ENCODE measurements around the gene MYO16. TPM values are rescaled to one million over a fixed set of nuclear protein-coding genes. Genes with fewer than 3 reads are reported as not detected.

MYO16 gene
- polyA plus RNA-seq, 2 of the 4 experiments (the other 2 are of a cell fraction) = 0.03 to 0.06 TPM

DNA sequence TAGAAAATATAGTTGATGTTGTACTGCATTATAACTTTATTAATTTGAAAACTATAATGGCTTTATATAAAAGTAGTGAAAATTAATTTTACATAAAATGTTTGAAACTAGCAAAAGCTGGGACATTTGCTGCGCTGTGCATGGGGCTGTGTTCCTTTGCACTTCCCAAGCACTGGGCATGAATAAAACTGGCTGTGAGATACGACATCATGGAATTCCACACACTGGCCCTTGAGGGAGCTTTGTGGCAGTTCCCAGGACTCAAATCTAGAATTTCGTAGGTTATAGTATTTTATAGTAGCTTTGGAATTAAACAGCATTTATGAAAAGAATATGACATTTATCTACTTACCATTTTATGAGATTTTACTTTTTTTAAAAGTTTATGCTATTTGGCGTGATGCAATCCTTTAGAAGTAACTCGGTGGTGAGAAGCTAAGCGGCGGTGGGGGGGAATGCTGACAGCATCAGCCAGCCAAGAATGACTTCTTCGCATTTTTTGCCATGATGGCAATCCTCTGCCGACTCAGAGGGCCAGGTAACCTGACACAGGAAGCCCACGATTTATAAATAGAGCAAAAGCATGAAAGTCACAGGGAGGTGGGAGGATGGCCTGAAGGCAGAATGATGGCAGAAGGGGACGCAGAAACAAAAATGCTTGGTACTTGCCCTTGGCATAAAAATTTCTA, 553.5 kb downstream of the MYO16 start:
- H3K4me1 ChIP-seq = 0 out of 3 replicates have a peak, but pooled peaks cover 3% of the 10 kb centered on the region
- H3K27ac ChIP-seq = no peak overlapping the region
- H3K4me3 ChIP-seq = no peak overlapping the region
- H3K4me2 ChIP-seq = no peak overlapping the region
- H3K9me3 ChIP-seq = no peaks in the 10 kb centered on the region
- no peak for FAIRE-seq
- TF ChIP-seq FOXS1 (CRISPR knock-in tag; IDR thresholded peaks at IDR 0.05) = no peak
- TF ChIP-seq RAD21 (conservative IDR thresholded peaks at IDR 0.05 in 1 of 2, IDR thresholded peaks at IDR 0.05 in 1 of 2) = no peak
- TF ChIP-seq CHD2 (IDR thresholded peaks at IDR 0.05; ENCODE audit: low read length, partially characterized antibody) = no peak
- WGBS (ENCODE audit: missing lambda C conversion rate) = 84% methylated on average over 11 of the region's 11 CpGs
- POLR2A ChIA-PET = no interaction called here
- no peak for ATAC-seq
- DNase-seq (ENCODE audit: low read depth in 1 of 2, low spot score in 1 of 2) = no peak
- CTCF ChIA-PET = interaction anchor here (0.6 to 1.3 kb wide), 3 partner anchors 24 to 602 kb away, joined by 3 to 4 read pairs (median 3); no protein-coding TSS in a partner anchor

DNA sequence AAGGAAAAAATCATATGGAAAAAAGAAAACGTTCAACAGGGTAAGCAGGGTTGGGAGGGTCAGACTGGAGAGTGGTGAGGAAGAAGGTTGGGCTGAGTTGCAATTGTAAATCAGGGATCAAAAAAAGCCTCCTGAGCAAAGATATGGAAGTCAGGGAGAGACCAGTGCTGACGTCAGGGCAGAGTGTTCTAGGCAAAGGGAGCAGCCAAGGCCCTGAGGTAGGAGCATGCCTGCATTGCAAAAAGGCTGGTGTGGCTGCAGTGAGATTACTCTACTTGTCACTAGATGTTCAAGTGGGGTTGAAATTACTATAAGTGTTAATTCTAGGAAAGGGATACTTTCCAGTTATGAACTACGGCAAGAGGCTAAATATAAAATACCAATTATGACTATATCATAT, 562.0 kb downstream of the MYO16 start:
- TF ChIP-seq ZFP36 (IDR thresholded peaks at IDR 0.05; ENCODE audit: borderline replicate concordance, partially characterized antibody) = no peak
- ChIA-PET POLR2A (no interaction called here), CTCF (no interaction called here)
- no peaks in the 10 kb centered on the region for H3K9me3 ChIP-seq
- 83% methylated on average over 3 of the region's 3 CpGs for WGBS (ENCODE audit: missing lambda C conversion rate)
- FAIRE-seq = no peak
- no peak for ATAC-seq
- DNase-seq (ENCODE audit: low read depth in 1 of 2, low spot score in 1 of 2) = no peak
- H3K27ac ChIP-seq = no peak overlapping the region
- H3K4me3 ChIP-seq = no peak overlapping the region
- no peak overlapping the region for H3K4me2 ChIP-seq
- H3K4me1 ChIP-seq = no peaks in the 10 kb centered on the region

DNA sequence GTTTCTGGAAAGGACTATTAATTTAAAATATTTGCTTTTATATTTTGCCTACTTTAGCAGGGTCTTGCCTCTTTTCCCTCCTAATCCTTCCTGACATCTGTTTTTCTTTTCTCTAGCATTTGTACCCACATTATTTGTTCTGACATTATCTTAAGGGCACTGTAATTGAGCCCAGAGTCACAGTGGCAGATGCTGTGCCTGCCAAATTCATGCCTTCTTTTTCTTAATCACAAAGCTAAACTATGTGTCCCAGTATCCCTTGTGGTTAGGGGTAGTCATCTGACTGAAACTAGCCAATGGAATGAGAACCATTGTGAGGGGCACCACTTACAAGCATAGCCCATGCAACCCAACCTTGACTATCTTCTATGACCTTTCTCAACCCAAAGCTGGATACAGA, 562.9 kb downstream of the MYO16 start:
- Histone ChIP-seq H3K27ac (no peak overlapping the region), H3K4me2 (no peak overlapping the region), H3K9me3 (no peaks in the 10 kb centered on the region), H3K4me3 (no peak overlapping the region), H3K4me1 (no peaks in the 10 kb centered on the region)
- FAIRE-seq (no peak), ATAC-seq (no peak), DNase-seq (ENCODE audit: low read depth in 1 of 2, low spot score in 1 of 2) (no peak)
- ChIA-PET POLR2A (no interaction called here), CTCF (interaction anchor here (1.1 kb wide), 1 partner anchor 33 kb away, joined by 3 read pairs; no protein-coding TSS in a partner anchor)
- TF ChIP-seq MAFK (IDR thresholded peaks at IDR 0.05; ENCODE audit: partially characterized antibody) = no peak
- TF ChIP-seq TP53 (CRISPR knock-in tag; IDR thresholded peaks at IDR 0.05) = no peak
- TF ChIP-seq ZSCAN20 (CRISPR knock-in tag; IDR thresholded peaks at IDR 0.05) = no peak
- TF ChIP-seq KDM1A (IDR thresholded peaks at IDR 0.05; ENCODE audit: low read depth) = no peak
- no peak for TF ChIP-seq FOSB (CRISPR knock-in tag; IDR thresholded peaks at IDR 0.05)
- TF ChIP-seq, protein P1, sequence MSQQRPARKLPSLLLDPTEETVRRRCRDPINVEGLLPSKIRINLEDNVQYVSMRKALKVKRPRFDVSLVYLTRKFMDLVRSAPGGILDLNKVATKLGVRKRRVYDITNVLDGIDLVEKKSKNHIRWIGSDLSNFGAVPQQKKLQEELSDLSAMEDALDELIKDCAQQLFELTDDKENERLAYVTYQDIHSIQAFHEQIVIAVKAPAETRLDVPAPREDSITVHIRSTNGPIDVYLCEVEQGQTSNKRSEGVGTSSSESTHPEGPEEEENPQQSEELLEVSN (IDR thresholded peaks at IDR 0.05; ENCODE audit: borderline replicate concordance, low read depth) = no peak
- no peak for TF ChIP-seq SREBF2 (IDR thresholded peaks at IDR 0.05)
- TF ChIP-seq ZNF302 (CRISPR knock-in tag; IDR thresholded peaks at IDR 0.05) = no peak
- no peak for TF ChIP-seq NPAS2 (CRISPR knock-in tag; IDR thresholded peaks at IDR 0.05; ENCODE audit: borderline replicate concordance)

DNA sequence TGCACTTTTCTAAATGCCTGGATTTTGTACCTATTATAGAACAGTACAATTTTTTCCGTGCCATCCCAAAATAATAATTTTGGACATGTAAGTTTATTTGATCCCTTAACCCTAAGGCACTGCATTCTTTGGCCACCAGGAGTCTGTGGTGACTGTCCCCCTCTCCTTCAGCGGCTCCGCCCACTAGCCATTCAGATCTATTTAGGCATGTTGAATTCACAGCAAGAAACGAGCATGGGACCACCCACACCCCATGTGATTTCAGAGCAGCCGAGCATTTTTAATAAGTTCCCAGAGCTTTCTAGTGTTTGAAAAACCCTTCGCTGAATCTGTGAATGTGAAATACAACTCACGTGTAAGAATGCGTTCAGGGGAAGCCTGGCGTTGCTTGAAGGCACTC, 567.5 kb downstream of the MYO16 start:
- DNase-seq (ENCODE audit: low read depth in 1 of 2, low spot score in 1 of 2) = peak in 1 of 2 experiments; percentile 18
- Histone ChIP-seq H3K27ac (no peak overlapping the region), H3K4me3 (no peak overlapping the region), H3K4me2 (no peak overlapping the region), H3K9me3 (no peaks in the 10 kb centered on the region), H3K4me1 (peaks cover 16% of the 10 kb centered on the region; the same call in 2 of the 3 replicates)
- FAIRE-seq = no peak
- CTCF ChIA-PET = interaction anchor here (0.9 to 1.2 kb wide), 2 partner anchors 32 to 588 kb away, joined by 3 read pairs; no protein-coding TSS in a partner anchor
- POLR2A ChIA-PET = no interaction called here
- peak in 1 of 2 experiments; percentile 63; a peak in 3 of 6 replicates for ATAC-seq
- no peak for TF ChIP-seq NPAS2 (CRISPR knock-in tag; IDR thresholded peaks at IDR 0.05; ENCODE audit: borderline replicate concordance)
- no peak for TF ChIP-seq KDM5A (IDR thresholded peaks at IDR 0.05)
- TF ChIP-seq, protein P2, sequence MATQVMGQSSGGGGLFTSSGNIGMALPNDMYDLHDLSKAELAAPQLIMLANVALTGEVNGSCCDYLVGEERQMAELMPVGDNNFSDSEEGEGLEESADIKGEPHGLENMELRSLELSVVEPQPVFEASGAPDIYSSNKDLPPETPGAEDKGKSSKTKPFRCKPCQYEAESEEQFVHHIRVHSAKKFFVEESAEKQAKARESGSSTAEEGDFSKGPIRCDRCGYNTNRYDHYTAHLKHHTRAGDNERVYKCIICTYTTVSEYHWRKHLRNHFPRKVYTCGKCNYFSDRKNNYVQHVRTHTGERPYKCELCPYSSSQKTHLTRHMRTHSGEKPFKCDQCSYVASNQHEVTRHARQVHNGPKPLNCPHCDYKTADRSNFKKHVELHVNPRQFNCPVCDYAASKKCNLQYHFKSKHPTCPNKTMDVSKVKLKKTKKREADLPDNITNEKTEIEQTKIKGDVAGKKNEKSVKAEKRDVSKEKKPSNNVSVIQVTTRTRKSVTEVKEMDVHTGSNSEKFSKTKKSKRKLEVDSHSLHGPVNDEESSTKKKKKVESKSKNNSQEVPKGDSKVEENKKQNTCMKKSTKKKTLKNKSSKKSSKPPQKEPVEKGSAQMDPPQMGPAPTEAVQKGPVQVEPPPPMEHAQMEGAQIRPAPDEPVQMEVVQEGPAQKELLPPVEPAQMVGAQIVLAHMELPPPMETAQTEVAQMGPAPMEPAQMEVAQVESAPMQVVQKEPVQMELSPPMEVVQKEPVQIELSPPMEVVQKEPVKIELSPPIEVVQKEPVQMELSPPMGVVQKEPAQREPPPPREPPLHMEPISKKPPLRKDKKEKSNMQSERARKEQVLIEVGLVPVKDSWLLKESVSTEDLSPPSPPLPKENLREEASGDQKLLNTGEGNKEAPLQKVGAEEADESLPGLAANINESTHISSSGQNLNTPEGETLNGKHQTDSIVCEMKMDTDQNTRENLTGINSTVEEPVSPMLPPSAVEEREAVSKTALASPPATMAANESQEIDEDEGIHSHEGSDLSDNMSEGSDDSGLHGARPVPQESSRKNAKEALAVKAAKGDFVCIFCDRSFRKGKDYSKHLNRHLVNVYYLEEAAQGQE (IDR thresholded peaks at IDR 0.05) = no peak
- TF ChIP-seq, protein P3, sequence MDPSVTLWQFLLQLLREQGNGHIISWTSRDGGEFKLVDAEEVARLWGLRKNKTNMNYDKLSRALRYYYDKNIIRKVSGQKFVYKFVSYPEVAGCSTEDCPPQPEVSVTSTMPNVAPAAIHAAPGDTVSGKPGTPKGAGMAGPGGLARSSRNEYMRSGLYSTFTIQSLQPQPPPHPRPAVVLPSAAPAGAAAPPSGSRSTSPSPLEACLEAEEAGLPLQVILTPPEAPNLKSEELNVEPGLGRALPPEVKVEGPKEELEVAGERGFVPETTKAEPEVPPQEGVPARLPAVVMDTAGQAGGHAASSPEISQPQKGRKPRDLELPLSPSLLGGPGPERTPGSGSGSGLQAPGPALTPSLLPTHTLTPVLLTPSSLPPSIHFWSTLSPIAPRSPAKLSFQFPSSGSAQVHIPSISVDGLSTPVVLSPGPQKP (IDR thresholded peaks at IDR 0.05; ENCODE audit: low read depth, low read length) = no peak
- TF ChIP-seq JUNB (IDR thresholded peaks at IDR 0.05) = no peak
- TF ChIP-seq ZFP36 (IDR thresholded peaks at IDR 0.05; ENCODE audit: borderline replicate concordance, partially characterized antibody) = no peak
- TF ChIP-seq, protein P4, sequence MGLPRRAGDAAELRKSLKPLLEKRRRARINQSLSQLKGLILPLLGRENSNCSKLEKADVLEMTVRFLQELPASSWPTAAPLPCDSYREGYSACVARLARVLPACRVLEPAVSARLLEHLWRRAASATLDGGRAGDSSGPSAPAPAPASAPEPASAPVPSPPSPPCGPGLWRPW (IDR thresholded peaks at IDR 0.05) = no peak
- TF ChIP-seq HOXB13 (CRISPR knock-in tag; IDR thresholded peaks at IDR 0.05; ENCODE audit: low read depth) = no peak
- TF ChIP-seq, protein P5, sequence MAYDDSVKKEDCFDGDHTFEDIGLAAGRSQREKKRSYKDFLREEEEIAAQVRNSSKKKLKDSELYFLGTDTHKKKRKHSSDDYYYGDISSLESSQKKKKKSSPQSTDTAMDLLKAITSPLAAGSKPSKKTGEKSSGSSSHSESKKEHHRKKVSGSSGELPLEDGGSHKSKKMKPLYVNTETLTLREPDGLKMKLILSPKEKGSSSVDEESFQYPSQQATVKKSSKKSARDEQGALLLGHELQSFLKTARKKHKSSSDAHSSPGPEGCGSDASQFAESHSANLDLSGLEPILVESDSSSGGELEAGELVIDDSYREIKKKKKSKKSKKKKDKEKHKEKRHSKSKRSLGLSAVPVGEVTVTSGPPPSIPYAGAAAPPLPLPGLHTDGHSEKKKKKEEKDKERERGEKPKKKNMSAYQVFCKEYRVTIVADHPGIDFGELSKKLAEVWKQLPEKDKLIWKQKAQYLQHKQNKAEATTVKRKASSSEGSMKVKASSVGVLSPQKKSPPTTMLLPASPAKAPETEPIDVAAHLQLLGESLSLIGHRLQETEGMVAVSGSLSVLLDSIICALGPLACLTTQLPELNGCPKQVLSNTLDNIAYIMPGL (CRISPR knock-in tag; IDR thresholded peaks at IDR 0.05; ENCODE audit: borderline replicate concordance) = no peak
- WGBS (ENCODE audit: missing lambda C conversion rate) = 93% methylated on average over 9 of the region's 9 CpGs
